Activated CD4-positive, alpha-beta T cell treated with anti-CD3 and anti-CD28 coated beads for 1 hour (primary cell): Measurements from ENCODE around the gene TMEM130.

Experiments used
- DNase-seq: peaks from one replicate; pipeline ENCODE4 v3.0.0-alpha.2; 2020

Gene TMEM130

GRCh38 chr7:98869597-98870120 is at the start of gene TMEM130:
TSS of gene TMEM130 (minus strand) at chr7:98870014. CDS start at chr7:98869861, 153 bp downstream.
- DNase-seq = no peak

- no peak for DNase-seq
Measured at GRCh38 chr7:98917331-98917730, 47.5 kb upstream of the TMEM130 start.

- DNase-seq = no peak
Measured at GRCh38 chr7:98913612-98914011, 43.8 kb upstream of the TMEM130 start.

- DNase-seq = no peak
Measured at GRCh38 chr7:98913026-98913425, 43.2 kb upstream of the TMEM130 start.

- DNase-seq = no peak
Measured at GRCh38 chr7:98911916-98912315, 42.1 kb upstream of the TMEM130 start.

- DNase-seq = no peak
Measured at GRCh38 chr7:98910427-98910826, 40.6 kb upstream of the TMEM130 start.

- DNase-seq = no peak
Measured at GRCh38 chr7:98909487-98909886, 39.7 kb upstream of the TMEM130 start.

- DNase-seq = no peak
Measured at GRCh38 chr7:98908585-98908984, 38.8 kb upstream of the TMEM130 start.

- DNase-seq = no peak
Measured at GRCh38 chr7:98907570-98907969, 37.8 kb upstream of the TMEM130 start.

GRCh38 chr7:98903246-98903645 is 33.4 kb upstream of the TMEM130 start:
- DNase-seq = no peak

GRCh38 chr7:98902523-98902922 is 32.7 kb upstream of the TMEM130 start:
- no peak for DNase-seq

- no peak for DNase-seq
Measured at GRCh38 chr7:98900815-98901214, 31.0 kb upstream of the TMEM130 start.

GRCh38 chr7:98899816-98900215 is 30.0 kb upstream of the TMEM130 start:
- DNase-seq = no peak

- DNase-seq = no peak
Measured at GRCh38 chr7:98892609-98893008, 22.8 kb upstream of the TMEM130 start.

- DNase-seq = no peak
Measured at GRCh38 chr7:98887038-98887437, 17.2 kb upstream of the TMEM130 start.

GRCh38 chr7:98884416-98884815 is 14.6 kb upstream of the TMEM130 start:
- DNase-seq = no peak

- DNase-seq = no peak
Measured at GRCh38 chr7:98881561-98882315, 11.9 kb upstream of the TMEM130 start.

- DNase-seq = no peak
Measured at GRCh38 chr7:98880485-98880884, 10.7 kb upstream of the TMEM130 start.

- DNase-seq = no peak
Measured at GRCh38 chr7:98879979-98880315, 10.1 kb upstream of the TMEM130 start.

GRCh38 chr7:98879198-98879978 is 9.6 kb upstream of the TMEM130 start:
- DNase-seq = peak; percentile 38

GRCh38 chr7:98878365-98879197 is 8.8 kb upstream of the TMEM130 start, which contains the start of gene TRRAP:
TSS of gene TRRAP (plus strand) at chr7:98878532. CDS start at chr7:98881151, 2,619 bp downstream.
- DNase-seq = peak; percentile 66

GRCh38 chr7:98877692-98878364 is 8.0 kb upstream of the TMEM130 start:
- no peak for DNase-seq

GRCh38 chr7:98877146-98877545 is 7.3 kb upstream of the TMEM130 start:
- DNase-seq = no peak
